ENCODE results near the gene ANKRD36B.
"Not testable (repeated sequence)": the region's sequence is repeated elsewhere in the genome, so short reads cannot be mapped to it uniquely, and the experiment has no call there.

ANKRD36B gene

DNA sequence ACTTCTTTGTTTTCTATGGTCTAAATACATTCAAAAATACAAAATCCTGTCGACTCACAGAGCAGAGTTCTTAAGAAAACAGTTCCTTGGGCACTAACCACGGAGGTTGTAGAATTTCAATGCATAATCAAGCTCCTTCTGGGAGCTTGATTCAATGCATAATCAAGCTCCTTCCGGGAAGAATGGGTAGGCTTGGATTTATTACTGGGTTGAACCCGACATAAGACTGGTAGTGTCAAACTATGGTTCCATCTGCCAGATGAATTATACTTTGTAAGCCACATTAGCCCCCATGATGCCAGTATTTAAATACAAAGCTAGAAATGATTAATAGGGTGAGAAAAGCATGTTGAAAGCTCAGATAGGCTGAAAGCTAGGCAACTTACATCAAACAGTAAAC, 94.0 kb downstream of the ANKRD36B start:
- not testable (repeated sequence) for H3K4me1 ChIP-seq, DNase-seq, H3K9me3 ChIP-seq

DNA sequence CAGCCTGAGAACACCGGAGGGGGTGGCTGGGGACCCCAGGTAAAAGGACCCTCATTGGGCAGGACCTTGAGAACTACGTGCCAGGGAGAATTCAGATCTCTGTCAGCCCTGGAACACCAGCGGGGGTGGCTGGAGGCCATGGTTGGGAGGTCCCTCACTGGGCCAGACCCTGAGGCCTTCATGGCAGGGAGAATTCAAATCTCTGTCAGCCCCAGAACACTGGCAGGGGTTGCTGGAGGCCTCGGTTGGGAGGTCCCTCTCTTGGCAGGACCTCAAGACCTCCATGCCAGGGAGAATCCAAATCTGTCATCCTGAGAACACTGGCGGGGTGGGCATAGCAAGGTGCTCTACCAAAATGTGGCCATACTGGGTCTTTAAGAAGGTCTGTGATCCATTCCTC, 99.5 kb downstream of the ANKRD36B start:
- not testable (repeated sequence) for H3K4me1 ChIP-seq; H3K4me3 ChIP-seq (ENCODE audit: low read depth, low read length); H3K36me3 ChIP-seq; H3K27me3 ChIP-seq; H3K9me3 ChIP-seq
- DNase-seq, result peak; percentile 2

More for the DNA sequence above, 94.0 kb downstream of the ANKRD36B start:
- not testable (repeated sequence) for H3K27me3 ChIP-seq; H3K4me3 ChIP-seq (ENCODE audit: low read depth, low read length); H3K36me3 ChIP-seq
